ENCODE measurements around the gene MASP1.

Gene MASP1

DNA sequence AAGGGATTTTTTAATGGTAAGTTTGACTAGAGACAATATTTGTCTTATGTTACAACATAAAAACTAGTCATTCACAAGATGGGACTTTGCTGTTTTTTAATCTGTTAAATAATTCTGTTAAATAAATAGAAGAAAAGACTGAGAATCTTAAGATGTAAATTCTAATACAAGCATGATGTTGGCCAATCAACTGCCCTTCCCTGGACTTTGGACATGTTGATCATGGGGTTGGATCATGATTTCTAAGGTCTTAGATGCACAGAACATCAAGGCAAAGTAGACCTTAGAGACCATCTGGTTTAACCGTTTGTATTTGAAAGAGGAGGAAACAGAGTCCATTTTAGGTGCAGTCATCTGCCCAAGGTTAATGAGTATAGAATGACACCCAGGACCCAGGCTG, 10.9 kb downstream of the MASP1 start:
- Histone ChIP-seq H3K36me3 (ENCODE audit: control insufficient read depth, insufficient read depth, low read length) (no peaks in the 10 kb centered on the region), H3K27me3 (replicated peaks; ENCODE audit: control insufficient read depth, insufficient read depth, low read length) (no peaks in the 10 kb centered on the region; the same call in 1 of the 2 replicates), H3K4me3 (replicated peaks; ENCODE audit: low read depth, low read length) (no peak overlapping the region)
- TF ChIP-seq, protein P1, sequence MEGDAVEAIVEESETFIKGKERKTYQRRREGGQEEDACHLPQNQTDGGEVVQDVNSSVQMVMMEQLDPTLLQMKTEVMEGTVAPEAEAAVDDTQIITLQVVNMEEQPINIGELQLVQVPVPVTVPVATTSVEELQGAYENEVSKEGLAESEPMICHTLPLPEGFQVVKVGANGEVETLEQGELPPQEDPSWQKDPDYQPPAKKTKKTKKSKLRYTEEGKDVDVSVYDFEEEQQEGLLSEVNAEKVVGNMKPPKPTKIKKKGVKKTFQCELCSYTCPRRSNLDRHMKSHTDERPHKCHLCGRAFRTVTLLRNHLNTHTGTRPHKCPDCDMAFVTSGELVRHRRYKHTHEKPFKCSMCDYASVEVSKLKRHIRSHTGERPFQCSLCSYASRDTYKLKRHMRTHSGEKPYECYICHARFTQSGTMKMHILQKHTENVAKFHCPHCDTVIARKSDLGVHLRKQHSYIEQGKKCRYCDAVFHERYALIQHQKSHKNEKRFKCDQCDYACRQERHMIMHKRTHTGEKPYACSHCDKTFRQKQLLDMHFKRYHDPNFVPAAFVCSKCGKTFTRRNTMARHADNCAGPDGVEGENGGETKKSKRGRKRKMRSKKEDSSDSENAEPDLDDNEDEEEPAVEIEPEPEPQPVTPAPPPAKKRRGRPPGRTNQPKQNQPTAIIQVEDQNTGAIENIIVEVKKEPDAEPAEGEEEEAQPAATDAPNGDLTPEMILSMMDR (IDR thresholded peaks at IDR 0.05; ENCODE audit: insufficient read depth, low read length, poor library complexity, severe bottlenecking): no peak
- DNase-seq (ENCODE audit: extremely low read depth, insufficient read length): no peak

- Histone ChIP-seq H3K27me3 (replicated peaks; ENCODE audit: control insufficient read depth, insufficient read depth, low read length) (no peaks in the 10 kb centered on the region), H3K4me3 (replicated peaks; ENCODE audit: low read depth, low read length) (no peak overlapping the region), H3K36me3 (ENCODE audit: control insufficient read depth, insufficient read depth, low read length) (no peaks in the 10 kb centered on the region)
- TF ChIP-seq, protein P1 (IDR thresholded peaks at IDR 0.05; ENCODE audit: insufficient read depth, low read length, poor library complexity, severe bottlenecking): no peak
- DNase-seq (ENCODE audit: extremely low read depth, insufficient read length): no peak
Observed at GRCh38 chr3:187277129-187277462, 14.4 kb downstream of the MASP1 start.

DNA sequence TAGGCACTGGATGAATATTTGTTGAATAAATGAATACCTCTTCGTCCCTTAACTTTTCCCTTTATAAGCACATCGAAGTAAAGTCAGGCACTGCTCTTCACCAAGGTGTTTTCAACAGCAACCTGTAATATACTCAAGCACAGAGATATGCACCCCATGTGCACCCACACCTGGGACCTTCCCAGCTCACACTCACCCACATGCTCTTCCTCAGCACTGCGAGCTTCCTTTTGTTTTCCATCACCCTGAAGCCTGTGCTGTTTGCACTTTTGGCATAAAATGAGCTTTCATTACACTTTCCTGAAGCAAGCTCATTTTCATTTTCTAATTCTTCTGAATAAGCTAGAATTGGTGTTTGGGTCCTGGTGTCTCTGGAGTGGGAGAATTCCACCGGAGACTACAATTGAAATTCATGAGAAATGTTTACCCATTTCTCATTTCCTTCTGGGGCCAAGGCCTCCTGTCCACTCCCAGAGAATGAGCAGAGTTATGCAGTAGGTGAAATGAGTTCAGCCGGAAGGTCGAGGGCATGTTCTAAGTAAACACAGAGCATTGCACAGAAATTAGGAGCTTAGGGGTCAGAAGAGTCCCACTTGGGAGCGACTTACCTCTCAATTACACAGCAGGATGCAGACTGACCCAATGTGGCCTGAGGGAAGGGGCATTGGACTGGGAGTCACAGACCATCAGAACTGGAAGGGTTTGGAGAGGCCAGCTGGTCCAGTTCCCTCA, 15.0 kb downstream of the MASP1 start:
- no peaks in the 10 kb centered on the region for H3K36me3 ChIP-seq (ENCODE audit: control insufficient read depth, insufficient read depth, low read length)
- DNase-seq (ENCODE audit: extremely low read depth, insufficient read length): no peak
- H3K4me3 ChIP-seq (replicated peaks; ENCODE audit: low read depth, low read length): no peak overlapping the region
- no peaks in the 10 kb centered on the region for H3K27me3 ChIP-seq (replicated peaks; ENCODE audit: control insufficient read depth, insufficient read depth, low read length)
- TF ChIP-seq, protein P1 (IDR thresholded peaks at IDR 0.05; ENCODE audit: insufficient read depth, low read length, poor library complexity, severe bottlenecking): no peak

- H3K4me3 ChIP-seq (replicated peaks; ENCODE audit: low read depth, low read length): no peak overlapping the region
- no peak for DNase-seq (ENCODE audit: extremely low read depth, insufficient read length)
- no peaks in the 10 kb centered on the region for H3K36me3 ChIP-seq (ENCODE audit: control insufficient read depth, insufficient read depth, low read length)
Observed at GRCh38 chr3:187274977-187275338, 16.6 kb downstream of the MASP1 start.

DNA sequence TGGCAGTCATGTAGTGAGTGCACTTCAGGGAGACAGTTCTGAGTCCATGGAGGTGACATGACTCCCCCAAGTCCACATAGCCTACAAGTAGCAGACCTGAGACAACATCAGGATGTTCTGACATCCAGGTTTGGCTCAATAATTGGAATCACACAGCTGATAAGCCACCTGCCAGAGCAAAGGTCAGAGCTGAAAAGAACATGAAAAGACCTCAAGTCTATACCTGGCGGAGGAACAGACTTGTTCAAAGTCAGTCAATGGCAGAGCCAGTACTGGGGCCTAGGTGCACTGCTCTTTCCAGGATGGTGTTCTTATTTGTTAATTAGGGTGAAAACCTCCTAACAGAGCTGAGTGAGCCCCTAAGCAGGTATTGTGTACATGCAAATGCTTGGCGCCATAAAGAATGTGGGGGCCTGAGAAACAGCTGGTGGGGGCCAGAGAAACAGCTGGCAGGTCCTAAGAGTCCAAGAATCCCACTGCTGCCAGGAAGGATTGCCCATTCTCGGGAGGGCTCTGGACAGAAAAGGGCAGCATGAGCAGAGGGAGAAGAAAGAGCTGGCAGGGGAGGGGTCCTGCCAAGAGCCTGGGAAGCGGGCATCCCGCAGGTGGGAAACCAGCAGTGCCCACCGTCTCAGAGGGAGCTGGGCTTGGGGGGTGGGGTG, 17.1 kb downstream of the MASP1 start:
- Histone ChIP-seq H3K36me3 (ENCODE audit: control insufficient read depth, insufficient read depth, low read length) (no peaks in the 10 kb centered on the region), H3K4me3 (replicated peaks; ENCODE audit: low read depth, low read length) (no peak overlapping the region), H3K27me3 (replicated peaks; ENCODE audit: control insufficient read depth, insufficient read depth, low read length) (no peaks in the 10 kb centered on the region)
- TF ChIP-seq, protein P1 (IDR thresholded peaks at IDR 0.05; ENCODE audit: insufficient read depth, low read length, poor library complexity, severe bottlenecking): no peak
- no peak for DNase-seq (ENCODE audit: extremely low read depth, insufficient read length)

More at GRCh38 chr3:187274977-187275338, 16.6 kb downstream of the MASP1 start:
- TF ChIP-seq, protein P1 (IDR thresholded peaks at IDR 0.05; ENCODE audit: insufficient read depth, low read length, poor library complexity, severe bottlenecking): no peak
- H3K27me3 ChIP-seq (replicated peaks; ENCODE audit: control insufficient read depth, insufficient read depth, low read length): no peaks in the 10 kb centered on the region
